ENCODE measurements around the gene MEIKIN. TPM values are rescaled to one million over a fixed set of nuclear protein-coding genes. Genes with fewer than 3 reads are reported as not detected.

MEIKIN gene
- total RNA-seq, 1 experiment from 2014 or later, result not detected

GRCh38 chr5:131974956-131975726, 29.7 kb upstream of the MEIKIN start:
- intact Hi-C loops (cut with micrococcal nuclease; ENCODE audit: unreplicated experiment) (no loop called here), in situ Hi-C loops (cut with HindIII; ENCODE audit: low pct_unique_long_range_greater_than_20kb, low sequenced_read_pairs) (no loop called here)
- ATAC-seq (no peak), DNase-seq (ENCODE audit: low read depth, low spot score) (no peak)
- Histone ChIP-seq H3K27me3 (ENCODE audit: control insufficient read depth, insufficient read depth, low read length) (peaks cover 3% of the 10 kb centered on the region; the same call in 1 of the 2 replicates), H3K9me3 (ENCODE audit: control insufficient read depth, insufficient read depth, low read depth, low read length) (no peaks in the 10 kb centered on the region), H3K4me3 (ENCODE audit: low read depth in 2 of 2, low read length in 2 of 2) (no peak overlapping the region), H3K4me1 (ENCODE audit: control insufficient read depth, insufficient read depth, low read length) (no peaks in the 10 kb centered on the region), H3K27ac (ENCODE audit: low read length) (no peak overlapping the region), H3K36me3 (ENCODE audit: control insufficient read depth, insufficient read depth, low read length) (no peaks in the 10 kb centered on the region)
- ChIA-PET POLR2A (no interaction called here), CTCF (no interaction called here)
- BruUV-seq (replicated peaks), result no TSS peak
- TF ChIP-seq CTCF (IDR thresholded peaks at IDR 0.05) (no peak), POLR2AphosphoS5 (IDR thresholded peaks at IDR 0.05; ENCODE audit: low read depth, low read length) (no peak), REST (IDR thresholded peaks at IDR 0.05; ENCODE audit: insufficient read depth in 1 of 2, low read depth in 2 of 2, low read length in 1 of 2) (no peak), SIN3A (IDR thresholded peaks at IDR 0.05; ENCODE audit: borderline replicate concordance, insufficient read depth, low read depth, low read length) (no peak), TCF7L2 (IDR thresholded peaks at IDR 0.05; ENCODE audit: low read depth, low read length) (no peak)

- Histone ChIP-seq H3K27ac (ENCODE audit: low read length) (no peak overlapping the region), H3K4me1 (ENCODE audit: control insufficient read depth, insufficient read depth, low read length) (no peaks in the 10 kb centered on the region), H3K27me3 (ENCODE audit: control insufficient read depth, insufficient read depth, low read length) (peaks cover 3% of the 10 kb centered on the region; the same call in 1 of the 2 replicates), H3K4me3 (ENCODE audit: low read depth in 2 of 2, low read length in 2 of 2) (no peak overlapping the region), H3K36me3 (ENCODE audit: control insufficient read depth, insufficient read depth, low read length) (no peaks in the 10 kb centered on the region), H3K9me3 (ENCODE audit: control insufficient read depth, insufficient read depth, low read depth, low read length) (no peaks in the 10 kb centered on the region)
- in situ Hi-C loops (cut with HindIII; ENCODE audit: low pct_unique_long_range_greater_than_20kb, low sequenced_read_pairs), result no loop called here
- ATAC-seq, result no peak
- no peak for TF ChIP-seq POLR2AphosphoS5 (IDR thresholded peaks at IDR 0.05; ENCODE audit: low read depth, low read length)
- TF ChIP-seq REST (IDR thresholded peaks at IDR 0.05; ENCODE audit: insufficient read depth in 1 of 2, low read depth in 2 of 2, low read length in 1 of 2), result no peak
- no peak for TF ChIP-seq TCF7L2 (IDR thresholded peaks at IDR 0.05; ENCODE audit: low read depth, low read length)
- TF ChIP-seq SIN3A (IDR thresholded peaks at IDR 0.05; ENCODE audit: borderline replicate concordance, insufficient read depth, low read depth, low read length), result no peak
- TF ChIP-seq CTCF (IDR thresholded peaks at IDR 0.05), result no peak
- no TSS peak for BruUV-seq (replicated peaks)
- intact Hi-C loops (cut with micrococcal nuclease; ENCODE audit: unreplicated experiment), result no loop called here
- ChIA-PET CTCF (no interaction called here), POLR2A (no interaction called here)
- DNase-seq (ENCODE audit: low read depth, low spot score), result no peak
These were observed 29.1 kb upstream of the MEIKIN start for GRCh38 chr5:131974622-131974955.

Measured in Panc1 (cell line).